B cell (primary cell): ENCODE measurements around the gene KRTAP13-3. TPM values are rescaled to one million over a fixed set of nuclear protein-coding genes. Genes with fewer than 3 reads are reported as not detected.

ENCODE experiments used
- ATAC-seq: fragments of 200-7000 bp; cut with Tn5 transposase; one replicate; pipeline ENCODE4 v1.10.0; 2021; ENCODE audit warnings: low read depth, mild to moderate bottlenecking, moderate number of reproducible peaks, moderate library complexity
- CTCF ChIA-PET: fragments of 350-600 bp; sonication (Branson Sonifier 250); formaldehyde crosslinking; loops from one replicate; lab custom pipeline; 2021; ENCODE audit warnings: antibody characterized with exemption, inconsistent platforms; lab: Charles Lee
- POLR2A ChIA-PET: fragments of 350-600 bp; sonication (Branson Sonifier 250); formaldehyde crosslinking; loops from one replicate; lab custom pipeline; 2021; ENCODE audit warnings: antibody characterized with exemption; lab: Charles Lee
- DNase-seq: peaks from one replicate; pipeline ENCODE4 v3.0.0; 2013
- H2AFZ ChIP-seq: 2 replicates; pipeline ENCODE4 v1.6.1; 2012; ENCODE audit warnings: mild to moderate bottlenecking, low read depth, low read length; ENCODE audit not compliant: insufficient read depth, poor library complexity, severe bottlenecking
- H3K27ac ChIP-seq, 2 donors: 1 replicate in 1 of 2; 2 replicates in 1 of 2; pipeline ENCODE4 v1.5.1; 2012 to 2013; ENCODE audit warnings: low read length in 2 of 2, mild to moderate bottlenecking in 2 of 2, moderate library complexity in 1 of 2
- H3K27me3 ChIP-seq, 4 experiments: fragments of 200-600 bp in 1 of 4; sonication (generic) in 1 of 4; replicated peaks in 1 of 4; 1 replicate in 2 of 4; 2 replicates in 2 of 4; pipeline versions ENCODE4 v1.6.1 to v1.7.0; 2013 to 2016; ENCODE audit warnings: low read length in 3 of 4, mild to moderate bottlenecking in 2 of 4, mixed read lengths in 1 of 4, moderate library complexity in 1 of 4; ENCODE audit not compliant: insufficient read depth in 4 of 4, control insufficient read depth in 3 of 4; ENCODE audit errors: control extremely low read depth in 1 of 4
- H3K36me3 ChIP-seq, 2 experiments: replicated peaks in 1 of 2; 1 replicate in 1 of 2; 2 replicates in 1 of 2; pipeline versions ENCODE4 v1.6.1 to v1.7.1; 2013; ENCODE audit warnings: low read length in 1 of 2; ENCODE audit not compliant: insufficient read depth in 2 of 2, control insufficient read depth in 1 of 2; ENCODE audit errors: control extremely low read depth in 1 of 2, extremely low read depth in 1 of 2
- H3K4me1 ChIP-seq, 2 donors: fragments of 200-600 bp in 1 of 2; sonication (generic) in 1 of 2; 1 replicate in 1 of 2; 2 replicates in 1 of 2; pipeline versions ENCODE4 v1.5.1 to v1.6.1; 2013 to 2017; ENCODE audit warnings: low read length in 2 of 2; ENCODE audit not compliant: control insufficient read depth in 2 of 2, insufficient read depth in 2 of 2
- H3K4me2 ChIP-seq: replicated peaks from 2 replicates; pipeline ENCODE3; 2012; ENCODE audit warnings: mild to moderate bottlenecking, low read depth, low read length; ENCODE audit not compliant: poor library complexity, severe bottlenecking
- H3K4me3 ChIP-seq, 5 experiments: fragments of 200-600 bp in 1 of 5; sonication (generic) in 1 of 5; 1 replicate in 3 of 5; 2 replicates in 2 of 5; pipeline versions ENCODE4 v1.5.1 to v1.7.0; 2011 to 2016; ENCODE audit warnings: low read length in 4 of 5, mild to moderate bottlenecking in 4 of 5, low read depth in 2 of 5, control low read depth in 1 of 5, moderate library complexity in 1 of 5; ENCODE audit not compliant: insufficient read depth in 1 of 5; ENCODE audit errors: control extremely low read depth in 1 of 5, extremely low read depth in 1 of 5
- H3K79me2 ChIP-seq: fragments of 200-600 bp; sonication (generic); one replicate; pipeline ENCODE4 v1.6.0; 2016; ENCODE audit warnings: low read length; ENCODE audit not compliant: control insufficient read depth, insufficient read depth
- H3K9ac ChIP-seq: fragments of 200-600 bp; sonication (generic); 2 replicates; pipeline ENCODE4 v1.6.1; 2017; ENCODE audit warnings: mild to moderate bottlenecking, low read length, moderate library complexity
- H3K9me3 ChIP-seq, 3 donors: one replicate each; pipeline versions ENCODE4 v1.6.1 to v1.7.1; 2013; ENCODE audit warnings: low read length in 2 of 3; ENCODE audit not compliant: control insufficient read depth in 2 of 3, insufficient read depth in 1 of 3; ENCODE audit errors: control extremely low read depth in 1 of 3
- H4K20me1 ChIP-seq: 2 replicates; pipeline ENCODE4 v1.6.0; 2012; ENCODE audit warnings: mild to moderate bottlenecking, low read length; ENCODE audit not compliant: insufficient read depth, control insufficient read depth, poor library complexity, severe bottlenecking
- H3K27ac Mint-ChIP-seq: one replicate; pipeline ENCODE4 v1.8.0; 2021; ENCODE audit warnings: mixed read lengths
- H3K27me3 Mint-ChIP-seq: one replicate; pipeline ENCODE4 v1.8.0; 2021; ENCODE audit warnings: mixed read lengths
- H3K4me1 Mint-ChIP-seq: one replicate; pipeline ENCODE4 v1.8.0; 2021; ENCODE audit warnings: mixed read lengths
- H3K4me3 Mint-ChIP-seq: one replicate; pipeline ENCODE4 v1.8.0; 2021; ENCODE audit warnings: mixed read lengths
- H3K9me3 Mint-ChIP-seq: one replicate; pipeline ENCODE4 v1.8.0; 2022; ENCODE audit warnings: mixed read lengths; ENCODE audit not compliant: insufficient read depth
- EZH2 ChIP-seq: IDR thresholded peaks from 2 replicates; pipeline ENCODE4 v1.6.1; 2012; ENCODE audit warnings: borderline replicate concordance, low read depth, mild to moderate bottlenecking, moderate library complexity, low read length; ENCODE audit not compliant: insufficient read depth, poor library complexity, severe bottlenecking
- WGBS: methylation state at CpG from one replicate; pipeline ENCODE4 v1.1.5; 2013; ENCODE audit warnings: missing lambda C conversion rate; ENCODE audit not compliant: insufficient coverage; 5-methylcytosine and 5-hydroxymethylcytosine counted together
- intact Hi-C: fragments of 100-400 bp; cut with micrococcal nuclease; formaldehyde crosslinking; loops from one replicate; pipeline ENCODE4 v1.10.0; 2022
- polyA plus RNA-seq: library from polyadenylated mRNA; depleted of rRNA; stranded (reverse); fragments of >200 nt; gene quantifications from 2 replicates; pipeline ENCODE4 v1.2.3, GENCODE V29; 2012
- total RNA-seq, 2 donors: library from RNA; stranded (reverse); fragments of 120-200 nt in 1 of 2; gene quantifications; 1 replicate in 1 of 2; 2 replicates in 1 of 2; pipeline versions ENCODE4 v1.2.3 to v1.2.4, GENCODE V29; 2013 to 2022
- TF ChIP-seq, protein P1 (sequence below): fragments of 200-600 bp; IDR thresholded peaks from one replicate; pipeline ENCODE4 v1.8.0; 2022; ENCODE audit warnings: antibody characterized with exemption, mild to moderate bottlenecking

The KRTAP13-3 gene
- total and polyA plus RNA-seq, 2 donors (not counting 1 experiment from before 2014, with no cell fraction given): not detected

DNA sequence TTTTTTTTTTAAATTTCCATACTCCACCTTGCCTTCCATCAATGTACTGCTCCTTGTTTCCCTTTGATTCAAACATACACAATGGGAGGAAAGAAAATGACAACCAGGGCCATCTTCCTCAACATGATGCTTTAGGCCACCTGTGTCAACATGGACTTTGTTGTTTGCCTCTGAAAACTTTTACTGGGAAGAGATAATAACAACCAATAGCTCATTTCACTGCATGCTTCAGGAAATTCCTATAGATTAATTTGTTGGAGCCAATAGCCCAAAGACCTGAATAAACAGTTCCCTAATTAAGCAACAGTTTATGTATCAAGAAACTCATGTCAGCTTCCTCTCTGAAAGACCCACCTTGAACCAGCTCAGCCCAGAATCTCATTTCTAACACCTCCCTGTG lies 17.5 kb upstream of the KRTAP13-3 start:
- no peaks in the 10 kb centered on the region for H3K36me3 ChIP-seq
- TF ChIP-seq, protein P1, sequence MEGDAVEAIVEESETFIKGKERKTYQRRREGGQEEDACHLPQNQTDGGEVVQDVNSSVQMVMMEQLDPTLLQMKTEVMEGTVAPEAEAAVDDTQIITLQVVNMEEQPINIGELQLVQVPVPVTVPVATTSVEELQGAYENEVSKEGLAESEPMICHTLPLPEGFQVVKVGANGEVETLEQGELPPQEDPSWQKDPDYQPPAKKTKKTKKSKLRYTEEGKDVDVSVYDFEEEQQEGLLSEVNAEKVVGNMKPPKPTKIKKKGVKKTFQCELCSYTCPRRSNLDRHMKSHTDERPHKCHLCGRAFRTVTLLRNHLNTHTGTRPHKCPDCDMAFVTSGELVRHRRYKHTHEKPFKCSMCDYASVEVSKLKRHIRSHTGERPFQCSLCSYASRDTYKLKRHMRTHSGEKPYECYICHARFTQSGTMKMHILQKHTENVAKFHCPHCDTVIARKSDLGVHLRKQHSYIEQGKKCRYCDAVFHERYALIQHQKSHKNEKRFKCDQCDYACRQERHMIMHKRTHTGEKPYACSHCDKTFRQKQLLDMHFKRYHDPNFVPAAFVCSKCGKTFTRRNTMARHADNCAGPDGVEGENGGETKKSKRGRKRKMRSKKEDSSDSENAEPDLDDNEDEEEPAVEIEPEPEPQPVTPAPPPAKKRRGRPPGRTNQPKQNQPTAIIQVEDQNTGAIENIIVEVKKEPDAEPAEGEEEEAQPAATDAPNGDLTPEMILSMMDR: no peak
- TF ChIP-seq EZH2: no peak
- ChIA-PET POLR2A (no interaction called here), CTCF (no interaction called here)
- H3K79me2 ChIP-seq: no peaks in the 10 kb centered on the region
- no peak overlapping the region for H3K4me3 Mint-ChIP-seq
- H3K27me3 Mint-ChIP-seq: no peaks in the 10 kb centered on the region
- no peak overlapping the region for H3K27ac ChIP-seq
- H3K4me1 ChIP-seq: no peaks in the 10 kb centered on the region
- no peak overlapping the region for H3K4me3 ChIP-seq
- no peaks in the 10 kb centered on the region for H3K27me3 ChIP-seq
- no peaks in the 10 kb centered on the region for H3K4me1 Mint-ChIP-seq
- H3K9me3 ChIP-seq: no peaks in the 10 kb centered on the region
- peaks cover 2% of the 10 kb centered on the region for H3K9me3 Mint-ChIP-seq
- H3K4me2 ChIP-seq: no peak overlapping the region
- no peak overlapping the region for H2AFZ ChIP-seq
- DNase-seq (no peak), ATAC-seq (no peak)
- H3K27ac Mint-ChIP-seq: no peak overlapping the region
- intact Hi-C loops: no loop called here
- H4K20me1 ChIP-seq: no peaks in the 10 kb centered on the region
- H3K9ac ChIP-seq: no peak overlapping the region

DNA sequence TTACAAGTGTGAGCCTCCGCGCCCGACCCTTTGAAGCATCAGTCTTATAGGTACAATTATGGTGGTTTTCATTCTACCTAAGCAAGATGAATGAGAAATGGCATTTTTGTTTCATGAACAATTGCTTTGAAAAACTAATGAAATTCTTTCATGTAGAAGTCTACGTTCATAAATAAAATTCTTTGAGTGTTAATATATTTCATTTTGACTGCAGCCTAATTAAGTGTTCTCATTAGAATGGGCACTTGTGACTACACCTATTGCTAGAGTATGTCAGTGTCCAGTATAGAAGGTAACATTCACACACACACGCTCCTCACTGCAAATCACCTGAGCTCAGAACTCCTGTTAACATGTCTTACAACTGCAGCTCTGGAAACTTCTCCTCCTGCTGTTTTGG lies 14.2 kb upstream of the KRTAP13-3 start, which contains the start of gene KRTAP15-1:
Gene KRTAP15-1, plus strand, starts transcription at position 301 of the 400 bp plus-strand sequence. Its CDS starts 53 bp downstream, at position 354.
- intact Hi-C loops: no loop called here
- H3K79me2 ChIP-seq: no peaks in the 10 kb centered on the region
- H3K27ac ChIP-seq: no peak within 1 kb of the TSS
- Mint-ChIP-seq H3K4me1 (no peaks in the 10 kb centered on the region), H3K4me3 (no peak within 1 kb of the TSS), H3K9me3 (no peaks in the 10 kb centered on the region), H3K27me3 (no peaks in the 10 kb centered on the region), H3K27ac (no peak within 1 kb of the TSS)
- no peaks in the 10 kb centered on the region for H3K27me3 ChIP-seq
- TF ChIP-seq EZH2: no peak
- TF ChIP-seq, protein P1: no peak
- H3K9ac ChIP-seq: no peak within 1 kb of the TSS
- H4K20me1 ChIP-seq: no peaks in the 10 kb centered on the region
- ATAC-seq (no peak), DNase-seq (no peak)
- no peak within 1 kb of the TSS for H3K4me3 ChIP-seq
- ChIA-PET CTCF (no interaction called here), POLR2A (no interaction called here)
- no peak within 1 kb of the TSS for H3K4me2 ChIP-seq
- no peaks in the 10 kb centered on the region for H3K36me3 ChIP-seq
- H3K4me1 ChIP-seq: no peaks in the 10 kb centered on the region
- 100% methylated on average over 1 of the region's 5 CpGs for WGBS
- peaks cover 0 to 3% (median 0%) of the 10 kb centered on the region in 3 donors for H3K9me3 ChIP-seq
- H2AFZ ChIP-seq: no peak within 1 kb of the TSS
